H1 (cell line): Measurements from ENCODE around the gene YRDC.

ENCODE experiments used
- CHD2 ChIP-seq: IDR thresholded peaks from 2 replicates; pipeline ENCODE4 v1.6.1; 2012; ENCODE audit warnings: low read length, improper control_type of control experiment
- EZH2 ChIP-seq: fragments of 200-600 bp; sonication (generic); IDR thresholded peaks from 2 replicates; pipeline ENCODE4 v1.7.1; 2012; ENCODE audit warnings: low read depth, mild to moderate bottlenecking, moderate library complexity, low read length, inconsistent platforms; ENCODE audit not compliant: severe bottlenecking
- FOSL1 ChIP-seq: IDR thresholded peaks from 2 replicates; pipeline ENCODE4 v1.6.1; 2011; ENCODE audit warnings: mild to moderate bottlenecking, low read depth, low read length, moderate library complexity; ENCODE audit not compliant: insufficient read depth
- SAP30 ChIP-seq: fragments of 300-600 bp; sonication (generic); IDR thresholded peaks from 2 replicates; pipeline ENCODE4 v1.7.1; 2012; ENCODE audit warnings: low read length, moderate library complexity, mild to moderate bottlenecking, inconsistent platforms; ENCODE audit not compliant: insufficient read depth, insufficient replicate concordance
- SIRT6 ChIP-seq: IDR thresholded peaks from one replicate; pipeline ENCODE4 v1.7.1; 2012; ENCODE audit warnings: low read length, inconsistent platforms
- TBP ChIP-seq: IDR thresholded peaks from 2 replicates; pipeline ENCODE4 v1.6.1; 2011; ENCODE audit warnings: low read depth, low read length, improper control_type of control experiment
- TEAD4 ChIP-seq: IDR thresholded peaks from 2 replicates; pipeline ENCODE4 v1.6.1; 2012; ENCODE audit warnings: low read depth, low read length, inconsistent platforms, mixed read lengths
- TF ChIP-seq, protein P1 (sequence below): IDR thresholded peaks from 2 replicates; pipeline ENCODE4 v1.6.1; 2011; ENCODE audit warnings: low read depth, mild to moderate bottlenecking, low read length; ENCODE audit not compliant: insufficient read depth
- TF ChIP-seq, protein P2 (sequence below), 3 experiments: IDR thresholded peaks; 1 replicate in 2 of 3; 2 replicates in 1 of 3; pipeline versions ENCODE4 v1.5.1 to v1.6.1; 2011; ENCODE audit warnings: low read length in 3 of 3, mild to moderate bottlenecking in 3 of 3, inconsistent platforms in 2 of 3, low read depth in 1 of 3, moderate library complexity in 1 of 3; ENCODE audit not compliant: insufficient read depth in 1 of 3; ENCODE audit errors: control extremely low read depth in 1 of 3

DNA sequence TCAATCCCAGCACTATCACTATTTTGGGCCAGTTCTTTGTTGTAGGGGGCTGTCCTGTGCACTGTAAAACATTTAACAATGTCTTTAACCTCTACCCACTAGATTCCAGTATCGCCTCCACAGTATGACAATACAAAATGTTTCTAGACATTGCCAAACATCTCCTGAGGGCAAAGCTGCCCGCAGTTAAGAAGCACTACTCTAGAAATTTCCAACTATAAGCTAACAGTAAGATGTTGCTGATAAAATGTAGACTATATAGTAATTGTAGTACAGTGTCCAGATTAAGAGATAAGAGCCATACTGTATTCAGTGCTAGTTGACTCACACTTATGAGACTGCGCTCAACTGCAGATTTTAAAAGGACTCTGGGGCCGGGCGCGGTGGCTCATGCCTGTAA, 46.4 kb upstream of the YRDC start:
- TF ChIP-seq, protein P1, sequence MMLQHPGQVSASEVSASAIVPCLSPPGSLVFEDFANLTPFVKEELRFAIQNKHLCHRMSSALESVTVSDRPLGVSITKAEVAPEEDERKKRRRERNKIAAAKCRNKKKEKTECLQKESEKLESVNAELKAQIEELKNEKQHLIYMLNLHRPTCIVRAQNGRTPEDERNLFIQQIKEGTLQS = no peak
- TF ChIP-seq, protein P2, sequence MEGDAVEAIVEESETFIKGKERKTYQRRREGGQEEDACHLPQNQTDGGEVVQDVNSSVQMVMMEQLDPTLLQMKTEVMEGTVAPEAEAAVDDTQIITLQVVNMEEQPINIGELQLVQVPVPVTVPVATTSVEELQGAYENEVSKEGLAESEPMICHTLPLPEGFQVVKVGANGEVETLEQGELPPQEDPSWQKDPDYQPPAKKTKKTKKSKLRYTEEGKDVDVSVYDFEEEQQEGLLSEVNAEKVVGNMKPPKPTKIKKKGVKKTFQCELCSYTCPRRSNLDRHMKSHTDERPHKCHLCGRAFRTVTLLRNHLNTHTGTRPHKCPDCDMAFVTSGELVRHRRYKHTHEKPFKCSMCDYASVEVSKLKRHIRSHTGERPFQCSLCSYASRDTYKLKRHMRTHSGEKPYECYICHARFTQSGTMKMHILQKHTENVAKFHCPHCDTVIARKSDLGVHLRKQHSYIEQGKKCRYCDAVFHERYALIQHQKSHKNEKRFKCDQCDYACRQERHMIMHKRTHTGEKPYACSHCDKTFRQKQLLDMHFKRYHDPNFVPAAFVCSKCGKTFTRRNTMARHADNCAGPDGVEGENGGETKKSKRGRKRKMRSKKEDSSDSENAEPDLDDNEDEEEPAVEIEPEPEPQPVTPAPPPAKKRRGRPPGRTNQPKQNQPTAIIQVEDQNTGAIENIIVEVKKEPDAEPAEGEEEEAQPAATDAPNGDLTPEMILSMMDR (IDR thresholded peaks at IDR 0.05; ENCODE audit: control extremely low read depth in 1 of 3, insufficient read depth in 1 of 3, low read depth in 1 of 3, low read length in 3 of 3) = no peak
- TF ChIP-seq CHD2 (no peak), TEAD4 (no peak), SAP30 (no peak), FOSL1 (no peak), EZH2 (no peak), TBP (no peak), SIRT6 (no peak)
